SK-N-SH (cell line): Measurements from ENCODE around the gene ADIRF.

Experiments used
- CTCF ChIP-seq: fragments of 200-600 bp; sonication (generic); IDR thresholded peaks from 2 replicates; pipeline ENCODE4 v1.6.1; 2017; ENCODE audit warnings: antibody characterized with exemption, mild to moderate bottlenecking, moderate library complexity
- MXI1 ChIP-seq: IDR thresholded peaks from 2 replicates; pipeline ENCODE4 v1.6.1; 2012; ENCODE audit warnings: mild to moderate bottlenecking, low read depth, low read length, improper control_type of control experiment
- POLR2AphosphoS5 ChIP-seq: IDR thresholded peaks from 2 replicates; pipeline ENCODE4 v1.6.1; 2012; ENCODE audit warnings: low read depth, low read length
- USF1 ChIP-seq: IDR thresholded peaks from 2 replicates; pipeline ENCODE4 v1.4.0; 2012; ENCODE audit warnings: low read depth, borderline replicate concordance
- USF2 ChIP-seq: fragments of 150-350 bp; IDR thresholded peaks from 2 replicates; pipeline ENCODE4 v1.6.1; 2017; ENCODE audit warnings: antibody characterized with exemption, low read length, low read depth, borderline replicate concordance

- no peak for TF ChIP-seq USF1
- TF ChIP-seq CTCF: no peak
- TF ChIP-seq MXI1: no peak
- no peak for TF ChIP-seq USF2
- TF ChIP-seq POLR2AphosphoS5: no peak
Measured at GRCh38 chr10:86964061-86964846, 4.0 kb upstream of the ADIRF start.
